ENCODE measurements around the gene RPRML. TPM values are rescaled to one million over a fixed set of nuclear protein-coding genes. Genes with fewer than 3 reads are reported as not detected.

Gene RPRML
- total and polyA plus RNA-seq, 8 donors, result not detected

GRCh38 chr17:46943501-46944393, 35.3 kb downstream of the RPRML start:
- intact Hi-C loops (cut with DNase I), result loop anchor here in 1 of 2 donors (10.0 kb wide), 1 partner anchor 51 kb away; no protein-coding TSS in a partner anchor

GRCh38 chr17:46943218-46943500, 35.9 kb downstream of the RPRML start:
- peaks cover 0 to 33% of the 10 kb centered on the region in 2 donors for H3K36me3 ChIP-seq
- peaks cover 0 to 11% of the 10 kb centered on the region in 2 donors for H3K27me3 ChIP-seq
- ATAC-seq (peak; percentile 6), DNase-seq (no peak)
- TF ChIP-seq CTCF (IDR thresholded peaks at IDR 0.05), result no peak
- no peak overlapping the region for H3K4me3 ChIP-seq
- H3K9me3 ChIP-seq, result no peaks in the 10 kb centered on the region
- H3K27ac ChIP-seq, result no peak overlapping the region
- intact Hi-C loops (cut with DNase I), result loop anchor here in 1 of 2 donors (10.0 kb wide), 1 partner anchor 52 kb away; no protein-coding TSS in a partner anchor
- H3K4me1 ChIP-seq, result peaks cover 6 to 17% of the 10 kb centered on the region in 2 donors

More at GRCh38 chr17:46943501-46944393, 35.3 kb downstream of the RPRML start:
- DNase-seq (no peak), ATAC-seq (peak; percentile 42)
- TF ChIP-seq CTCF (IDR thresholded peaks at IDR 0.05), result no peak
- no peaks in the 10 kb centered on the region for H3K9me3 ChIP-seq
- peaks cover 0 to 27% of the 10 kb centered on the region in 2 donors for H3K36me3 ChIP-seq
- peaks cover 6 to 17% of the 10 kb centered on the region in 2 donors for H3K4me1 ChIP-seq
- H3K27me3 ChIP-seq, result peaks cover 0 to 11% of the 10 kb centered on the region in 2 donors
- no peak overlapping the region for H3K27ac ChIP-seq
- no peak overlapping the region for H3K4me3 ChIP-seq

- Histone ChIP-seq H3K36me3 (peaks cover 0 to 39% of the 10 kb centered on the region in 2 donors), H3K9me3 (no peaks in the 10 kb centered on the region), H3K4me3 (no peak overlapping the region), H3K4me1 (peaks cover 6 to 17% of the 10 kb centered on the region in 2 donors), H3K27me3 (peaks cover 0 to 11% of the 10 kb centered on the region in 2 donors), H3K27ac (no peak overlapping the region)
- ATAC-seq, result peak; percentile 86
- peak; percentile 66 to 72 for TF ChIP-seq CTCF (IDR thresholded peaks at IDR 0.05)
- DNase-seq, result peak in 2 of 4 donors; percentile 49 to 64
- intact Hi-C loops (cut with DNase I), result loop anchor here in 1 of 2 donors (10.0 kb wide), 1 partner anchor 52 kb away; no protein-coding TSS in a partner anchor
Measured at GRCh38 chr17:46942441-46943217, 36.4 kb downstream of the RPRML start.

GRCh38 chr17:46940692-46941404, 38.2 kb downstream of the RPRML start:
- intact Hi-C loops (cut with DNase I), result loop anchor here in 1 of 2 donors (10.0 kb wide), 1 partner anchor 54 kb away; no protein-coding TSS in a partner anchor
- DNase-seq, result peak in 3 of 4 donors; percentile 51 to 74 (median 69)
- Histone ChIP-seq H3K4me1 (peaks cover 6 to 17% of the 10 kb centered on the region in 2 donors), H3K9me3 (no peaks in the 10 kb centered on the region), H3K27ac (no peak overlapping the region), H3K4me3 (no peak overlapping the region), H3K36me3 (peaks cover 0 to 56% of the 10 kb centered on the region in 2 donors), H3K27me3 (peaks cover 0 to 11% of the 10 kb centered on the region in 2 donors)
- peak; percentile 79 for ATAC-seq
- peak; percentile 72 to 73 for TF ChIP-seq CTCF (IDR thresholded peaks at IDR 0.05)

All from left lung (tissue), 10 donors.